Measurements from ENCODE around the gene SELENOS.

DNA sequence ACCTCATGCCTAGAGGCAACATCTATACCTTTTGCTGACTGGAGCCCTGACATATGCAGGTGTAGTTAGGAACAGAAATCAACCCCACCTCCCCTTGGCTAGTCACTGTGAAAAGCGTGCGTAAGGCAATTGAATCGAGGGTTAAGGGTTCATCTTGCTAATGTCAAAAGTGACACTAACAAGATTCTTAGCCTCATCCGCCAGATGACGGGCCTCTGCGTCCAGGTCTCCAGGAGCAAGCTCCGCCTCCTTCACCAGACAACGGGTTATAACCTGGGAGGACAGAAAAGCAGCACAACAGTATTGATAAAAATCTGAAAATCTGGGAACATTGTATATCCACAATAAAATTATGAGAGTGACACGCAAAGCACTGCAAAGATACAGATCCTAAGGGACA lies 4.7 kb downstream of the SELENOS start:
- TF ChIP-seq, protein P1, sequence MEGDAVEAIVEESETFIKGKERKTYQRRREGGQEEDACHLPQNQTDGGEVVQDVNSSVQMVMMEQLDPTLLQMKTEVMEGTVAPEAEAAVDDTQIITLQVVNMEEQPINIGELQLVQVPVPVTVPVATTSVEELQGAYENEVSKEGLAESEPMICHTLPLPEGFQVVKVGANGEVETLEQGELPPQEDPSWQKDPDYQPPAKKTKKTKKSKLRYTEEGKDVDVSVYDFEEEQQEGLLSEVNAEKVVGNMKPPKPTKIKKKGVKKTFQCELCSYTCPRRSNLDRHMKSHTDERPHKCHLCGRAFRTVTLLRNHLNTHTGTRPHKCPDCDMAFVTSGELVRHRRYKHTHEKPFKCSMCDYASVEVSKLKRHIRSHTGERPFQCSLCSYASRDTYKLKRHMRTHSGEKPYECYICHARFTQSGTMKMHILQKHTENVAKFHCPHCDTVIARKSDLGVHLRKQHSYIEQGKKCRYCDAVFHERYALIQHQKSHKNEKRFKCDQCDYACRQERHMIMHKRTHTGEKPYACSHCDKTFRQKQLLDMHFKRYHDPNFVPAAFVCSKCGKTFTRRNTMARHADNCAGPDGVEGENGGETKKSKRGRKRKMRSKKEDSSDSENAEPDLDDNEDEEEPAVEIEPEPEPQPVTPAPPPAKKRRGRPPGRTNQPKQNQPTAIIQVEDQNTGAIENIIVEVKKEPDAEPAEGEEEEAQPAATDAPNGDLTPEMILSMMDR (IDR thresholded peaks at IDR 0.05; ENCODE audit: poor library complexity): no peak
- no peak for TF ChIP-seq EZH2phosphoT487 (IDR thresholded peaks at IDR 0.05; ENCODE audit: low read depth, severe bottlenecking, unreplicated experiment)

All from hepatocyte (in vitro differentiated cells).